H1 (cell line): Measurements from ENCODE around the gene PMEPA1. TPM values are rescaled to one million over a fixed set of nuclear protein-coding genes. Genes with fewer than 3 reads are reported as not detected.

Experiments used
- CTCF ChIA-PET: fragments of 300-600 bp; sonication (Branson Sonifier 250); formaldehyde crosslinking; loops from one replicate; lab custom pipeline; 2021; ENCODE audit not compliant: partially characterized antibody; lab: Charles Lee
- POLR2A ChIA-PET: fragments of 300-600 bp; sonication (Branson Sonifier 250); formaldehyde crosslinking; loops from one replicate; lab custom pipeline; 2021; ENCODE audit warnings: inconsistent platforms; ENCODE audit not compliant: partially characterized antibody; lab: Charles Lee
- DNase-seq, 2 experiments: peaks; one replicate each; pipeline versions ENCODE4 v3.0.0 to v3.0.0-alpha.2; 2010 to 2022; ENCODE audit warnings: low spot score in 2 of 2, low read depth in 1 of 2, mixed read lengths in 1 of 2
- FAIRE-seq: peaks from 2 replicates; lab custom pipeline; 2011; peaks lifted over from hg19 to GRCh38; lab: Jason Lieb, UNC
- H2AFZ ChIP-seq: 2 replicates; pipeline ENCODE4 v1.8.1; 2012; ENCODE audit warnings: low read length, inconsistent platforms
- H2AK5ac ChIP-seq: 2 replicates; pipeline ENCODE4 v1.6.1; 2013; ENCODE audit warnings: low read depth, low read length
- H2BK120ac ChIP-seq: replicated peaks from 2 replicates; pipeline ENCODE3; 2013; ENCODE audit warnings: low read depth, low read length, inconsistent platforms
- H2BK12ac ChIP-seq: 2 replicates; pipeline ENCODE4 v1.6.1; 2013; ENCODE audit warnings: low read depth, low read length
- H2BK15ac ChIP-seq: 2 replicates; pipeline ENCODE4 v1.6.1; 2013; ENCODE audit warnings: low read length
- H2BK20ac ChIP-seq: 2 replicates; pipeline ENCODE4 v1.6.1; 2013; ENCODE audit warnings: low read length
- H2BK5ac ChIP-seq: 2 replicates; pipeline ENCODE4 v1.6.1; 2013; ENCODE audit warnings: low read depth, low read length
- H3K14ac ChIP-seq: 2 replicates; pipeline ENCODE4 v1.6.1; 2013; ENCODE audit warnings: inconsistent platforms; ENCODE audit not compliant: insufficient read length
- H3K18ac ChIP-seq: 2 replicates; pipeline ENCODE4 v1.6.1; 2013; ENCODE audit warnings: low read length; ENCODE audit errors: extremely low read depth
- H3K23ac ChIP-seq: 2 replicates; pipeline ENCODE4 v1.6.1; 2013; ENCODE audit warnings: inconsistent platforms; ENCODE audit not compliant: insufficient read length
- H3K23me2 ChIP-seq: 2 replicates; pipeline ENCODE4 v1.6.1; 2013; ENCODE audit warnings: low read depth, low read length
- H3K27ac ChIP-seq: 2 replicates; pipeline ENCODE4 v1.6.1; 2011; ENCODE audit warnings: low read depth, low read length, inconsistent platforms
- H3K27me3 ChIP-seq, 4 experiments: replicated peaks in 1 of 4; 1 replicate in 1 of 4; 2 replicates in 3 of 4; pipeline versions ENCODE4 v1.6.1 to v1.8.1; 2011 to 2013; ENCODE audit warnings: low read length in 3 of 4, mild to moderate bottlenecking in 3 of 4, inconsistent platforms in 2 of 4, mixed read lengths in 2 of 4, moderate library complexity in 1 of 4; ENCODE audit not compliant: control insufficient read depth in 3 of 4, insufficient read depth in 3 of 4; ENCODE audit errors: extremely low read depth in 1 of 4
- H3K36me3 ChIP-seq, 4 experiments: 2 replicates each; pipeline versions ENCODE4 v1.6.1 to v1.8.1; 2011 to 2013; ENCODE audit warnings: mild to moderate bottlenecking in 4 of 4, low read length in 3 of 4, moderate library complexity in 2 of 4, control low read depth in 1 of 4, inconsistent platforms in 1 of 4; ENCODE audit not compliant: insufficient read depth in 4 of 4, control insufficient read depth in 2 of 4
- H3K4ac ChIP-seq: replicated peaks from 2 replicates; pipeline ENCODE3; 2013; ENCODE audit warnings: low read length, low read depth, mixed read lengths, inconsistent platforms; ENCODE audit not compliant: insufficient read length
- H3K4me1 ChIP-seq, 4 experiments: replicated peaks in 1 of 4; 1 replicate in 1 of 4; 2 replicates in 3 of 4; pipeline versions ENCODE4 v1.6.1 to v1.8.1; 2011 to 2013; ENCODE audit warnings: low read length in 3 of 4, inconsistent platforms in 2 of 4, mixed read lengths in 1 of 4; ENCODE audit not compliant: insufficient read depth in 4 of 4, control insufficient read depth in 3 of 4
- H3K4me2 ChIP-seq, 2 experiments: 2 replicates each; pipeline versions ENCODE4 v1.6.1 to v1.8.1; 2011 to 2013; ENCODE audit warnings: low read depth in 2 of 2, low read length in 2 of 2, control low read depth in 1 of 2, inconsistent platforms in 1 of 2, mild to moderate bottlenecking in 1 of 2; ENCODE audit not compliant: insufficient read depth in 1 of 2
- H3K4me3 ChIP-seq, 4 experiments: fragments of 200-600, 300-600 bp in 1 of 4; sonication (generic), shearing (Covaris generic), sonication (Bioruptor Twin) in 1 of 4; 2 replicates each; pipeline versions ENCODE4 v1.5.1 to v1.8.1; 2011 to 2016; ENCODE audit warnings: low read length in 4 of 4, low read depth in 3 of 4, control low read depth in 2 of 4, inconsistent platforms in 2 of 4, mild to moderate bottlenecking in 2 of 4, mixed read lengths in 1 of 4, moderate library complexity in 1 of 4; ENCODE audit not compliant: insufficient read depth in 2 of 4; ENCODE audit errors: extremely low read depth in 1 of 4
- H3K56ac ChIP-seq: replicated peaks from 2 replicates; pipeline ENCODE3; 2013; ENCODE audit warnings: low read depth, mild to moderate bottlenecking, mixed read lengths, low read length, inconsistent platforms; ENCODE audit not compliant: insufficient read length
- H3K79me1 ChIP-seq: 2 replicates; pipeline ENCODE4 v1.6.1; 2013; ENCODE audit warnings: low read depth, low read length, control low read depth
- H3K79me2 ChIP-seq, 2 experiments: 2 replicates each; pipeline versions ENCODE4 v1.6.1 to v1.8.1; 2012 to 2013; ENCODE audit warnings: low read length in 2 of 2, mild to moderate bottlenecking in 2 of 2, inconsistent platforms in 1 of 2; ENCODE audit not compliant: insufficient read depth in 2 of 2, control insufficient read depth in 1 of 2
- H3K9ac ChIP-seq, 4 experiments: replicated peaks in 1 of 4; 1 replicate in 1 of 4; 2 replicates in 3 of 4; pipeline versions ENCODE4 v1.6.1 to v1.8.1; 2011 to 2013; ENCODE audit warnings: low read depth in 3 of 4, low read length in 3 of 4, control low read depth in 2 of 4, mild to moderate bottlenecking in 2 of 4, moderate library complexity in 2 of 4, inconsistent platforms in 1 of 4; ENCODE audit errors: extremely low read depth in 1 of 4
- H3K9me3 ChIP-seq, 2 experiments: 2 replicates each; pipeline versions ENCODE4 v1.6.1 to v1.8.1; 2012 to 2013; ENCODE audit warnings: mild to moderate bottlenecking in 2 of 2, moderate library complexity in 2 of 2, control low read depth in 1 of 2, inconsistent platforms in 1 of 2, low read depth in 1 of 2, low read length in 1 of 2, mixed read lengths in 1 of 2; ENCODE audit not compliant: insufficient read depth in 2 of 2
- H4K20me1 ChIP-seq, 2 experiments: replicated peaks in 1 of 2; 2 replicates each; pipeline versions ENCODE3 to v1.8.1; 2011 to 2013; ENCODE audit warnings: inconsistent platforms in 2 of 2, low read length in 2 of 2, mild to moderate bottlenecking in 1 of 2; ENCODE audit not compliant: insufficient read depth in 2 of 2, control insufficient read depth in 1 of 2
- H4K5ac ChIP-seq: 2 replicates; pipeline ENCODE4 v1.6.1; 2013; ENCODE audit warnings: low read length, low read depth, mixed read lengths, inconsistent platforms; ENCODE audit not compliant: insufficient read length
- H4K8ac ChIP-seq: 2 replicates; pipeline ENCODE4 v1.8.0; 2013; ENCODE audit warnings: mild to moderate bottlenecking, moderate library complexity, low read length, inconsistent platforms; ENCODE audit not compliant: insufficient read depth; ENCODE audit errors: extremely low read depth
- H4K91ac ChIP-seq: replicated peaks from 2 replicates; pipeline ENCODE3; 2013; ENCODE audit warnings: low read length, mixed read lengths, inconsistent platforms; ENCODE audit not compliant: insufficient read length
- ATF2 ChIP-seq: IDR thresholded peaks from 2 replicates; pipeline ENCODE4 v1.6.1; 2012; ENCODE audit warnings: low read length, inconsistent platforms
- RFX5 ChIP-seq: IDR thresholded peaks from 2 replicates; pipeline ENCODE4 v1.6.1; 2011; ENCODE audit warnings: low read depth, low read length, improper control_type of control experiment, borderline replicate concordance
- USF2 ChIP-seq: IDR thresholded peaks from 2 replicates; pipeline ENCODE4 v1.6.1; 2011; ENCODE audit warnings: low read length, improper control_type of control experiment
- YY1 ChIP-seq: IDR thresholded peaks from 2 replicates; pipeline ENCODE4 v1.6.1; 2011; ENCODE audit warnings: low read depth, mild to moderate bottlenecking, low read length
- WGBS, 2 experiments: shearing (Covaris generic) in 1 of 2; methylation state at CpG; one replicate each; pipeline versions ENCODE4 v1.1.6 to v1.1.7; 2013 to 2015; ENCODE audit warnings: low lambda C conversion rate in 2 of 2, mixed read lengths in 2 of 2, inconsistent platforms in 1 of 2, low coverage in 1 of 2, missing lambda C conversion rate in 1 of 2; ENCODE audit not compliant: insufficient replicate concordance in 2 of 2, insufficient coverage in 1 of 2, insufficient read length in 1 of 2; ENCODE audit errors: extremely low coverage in 1 of 2, missing lambda C conversion rate in 1 of 2; 5-methylcytosine and 5-hydroxymethylcytosine counted together
- polyA plus RNA-seq, 7 experiments: library from polyadenylated mRNA; depleted of rRNA in 3 of 7; stranded (reverse) in 5 of 7; unstranded in 2 of 7; fragments of >200 nt in 5 of 7; fragments of 200-250 nt in 2 of 7; gene quantifications; 1 replicate in 5 of 7; 2 replicates in 1 of 7; 4 replicates in 1 of 7; pipeline versions ENCODE4 v1.2.1 to v1.2.3, GENCODE V29; 2011 to 2013; ENCODE audit warnings: missing spikeins in 2 of 7, mixed read lengths in 2 of 7
- total RNA-seq: library from RNA; stranded (reverse); fragmentation: NEBNext Ultra II Directional; extraction: Animal tissue kit (Norgen Biotek cat#: 25700); gene quantifications from 2 replicates; pipeline ENCODE4 v1.2.1, GENCODE V29; 2021

The PMEPA1 gene
- total and polyA plus RNA-seq, 2 of the 8 experiments (the other 6 are each of a cell fraction or from before 2014, with no cell fraction given), result 12.7 to 20.5 TPM

GRCh38 chr20:57658447-57658832 is 51.4 kb downstream of the PMEPA1 start:
- no peak overlapping the region for H3K56ac ChIP-seq
- H3K4me2 ChIP-seq, result no peak overlapping the region
- peaks cover 0 to 16% (median 2%) of the 10 kb centered on the region in 4 experiments; a peak in 4 of 7 replicates for H3K4me1 ChIP-seq
- H2BK20ac ChIP-seq, result no peak overlapping the region
- H3K79me2 ChIP-seq, result peaks cover 0 to 17% of the 10 kb centered on the region in 2 experiments; a peak in 3 of 4 replicates
- no peak overlapping the region for H3K23ac ChIP-seq
- no peak overlapping the region for H2AFZ ChIP-seq
- H4K20me1 ChIP-seq, result peaks cover 2 to 19% of the 10 kb centered on the region in 2 experiments
- no peaks in the 10 kb centered on the region for H3K27me3 ChIP-seq
- no peak overlapping the region for H3K18ac ChIP-seq
- peaks cover 0 to 5% (median 2%) of the 10 kb centered on the region in 4 experiments; a peak in 3 of 8 replicates for H3K36me3 ChIP-seq
- no peak overlapping the region for H3K14ac ChIP-seq
- no peak overlapping the region for H2BK120ac ChIP-seq
- no peak overlapping the region for H3K4ac ChIP-seq
- POLR2A ChIA-PET, result no interaction called here
- H3K9me3 ChIP-seq, result no peaks in the 10 kb centered on the region
- no peak overlapping the region for H2AK5ac ChIP-seq
- TF ChIP-seq ATF2 (no peak), RFX5 (no peak), USF2 (no peak), YY1 (no peak)
- TF ChIP-seq, all 59 proteins: peak for 0
- Histone ChIP-seq H4K5ac (no peak overlapping the region), H4K91ac (no peak overlapping the region), H3K27ac (no peak overlapping the region), H2BK15ac (no peak overlapping the region), H4K8ac (no peak overlapping the region), H3K9ac (no peak overlapping the region), H3K23me2 (peaks cover 8% of the 10 kb centered on the region; the same call in 1 of the 2 replicates), H3K79me1 (peaks cover 9% of the 10 kb centered on the region), H2BK12ac (no peak overlapping the region), H2BK5ac (no peak overlapping the region; the same call in 1 of the 2 replicates), H3K4me3 (no peak overlapping the region)
- CTCF ChIA-PET, result no interaction called here
- 93% methylated on average over 8 of the region's 8 CpGs; no CpG with 5 or more reads in 1 of the 2 experiments for WGBS, 2 experiments
- no peak for DNase-seq
- no peak for FAIRE-seq
